HS-27A (cell line): ENCODE measurements around the gene GPR107.

Experiments used
- DNase-seq: peaks from one replicate; pipeline ENCODE4 v3.0.0-alpha.2; 2012; ENCODE audit warnings: low read depth, missing footprints

Gene GPR107

DNA sequence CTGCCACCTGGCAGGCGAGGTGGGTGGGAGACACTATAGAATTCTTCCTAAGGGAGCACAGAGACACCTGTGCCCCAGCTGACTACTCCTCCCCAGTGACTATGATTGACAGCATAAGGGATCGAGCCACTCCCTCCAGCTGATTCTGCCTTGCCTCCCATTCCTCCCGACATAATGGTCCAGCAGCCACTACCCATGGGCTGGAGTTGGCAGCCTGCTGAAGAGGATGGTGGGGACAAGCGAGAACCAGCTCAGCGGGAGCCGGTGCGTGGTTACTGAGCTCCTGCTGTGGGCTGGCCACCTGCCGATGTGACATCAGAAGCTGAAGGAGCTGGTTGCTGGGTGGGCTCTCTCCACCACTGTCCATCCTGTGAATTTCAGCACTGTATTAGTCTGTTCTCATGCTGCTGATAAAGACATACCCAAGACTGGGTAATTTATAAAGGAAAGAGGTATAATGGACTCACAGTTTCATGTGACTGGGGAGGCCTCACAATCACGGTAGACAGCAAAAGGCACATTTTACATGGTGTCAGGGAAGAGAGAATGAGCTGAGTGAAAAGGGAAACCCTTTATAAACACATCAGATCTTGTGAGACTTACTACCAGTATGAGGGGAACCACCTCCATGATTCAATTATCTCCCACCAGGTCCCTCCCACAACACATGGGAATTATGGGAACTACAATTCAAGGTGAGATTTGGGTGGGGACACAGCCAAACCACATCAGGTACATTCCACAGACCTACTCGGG lies 106.4 kb downstream of the GPR107 start:
- no peak for DNase-seq

DNA sequence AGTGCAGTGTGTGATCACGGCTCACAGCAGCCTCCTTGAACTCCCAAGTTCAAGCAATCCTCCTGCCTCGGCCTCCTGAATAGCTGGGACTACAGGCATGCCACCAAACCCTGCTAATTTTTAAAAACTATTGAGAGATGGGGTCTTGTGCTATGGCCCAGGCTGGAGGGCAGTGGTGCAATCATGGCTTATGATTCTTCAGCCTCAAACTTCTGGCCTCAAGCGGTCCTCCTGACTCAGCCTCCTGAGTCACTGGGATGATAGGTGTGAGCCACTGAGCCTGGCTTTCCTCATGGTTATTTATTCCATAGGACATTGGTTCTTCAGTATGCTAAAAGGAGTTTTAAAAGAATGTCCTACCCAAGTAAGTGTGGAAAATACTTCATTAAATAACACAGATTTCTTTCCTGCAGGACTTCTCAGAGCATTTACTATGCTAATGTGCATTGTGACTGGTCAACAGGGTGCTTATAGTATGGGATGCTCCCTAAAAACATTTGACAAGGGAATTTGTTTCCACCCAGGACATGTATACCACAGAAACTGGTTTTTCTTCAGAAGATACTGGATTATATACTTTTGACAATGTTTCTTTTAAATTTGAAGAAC lies 107.3 kb downstream of the GPR107 start:
- DNase-seq: no peak

DNA sequence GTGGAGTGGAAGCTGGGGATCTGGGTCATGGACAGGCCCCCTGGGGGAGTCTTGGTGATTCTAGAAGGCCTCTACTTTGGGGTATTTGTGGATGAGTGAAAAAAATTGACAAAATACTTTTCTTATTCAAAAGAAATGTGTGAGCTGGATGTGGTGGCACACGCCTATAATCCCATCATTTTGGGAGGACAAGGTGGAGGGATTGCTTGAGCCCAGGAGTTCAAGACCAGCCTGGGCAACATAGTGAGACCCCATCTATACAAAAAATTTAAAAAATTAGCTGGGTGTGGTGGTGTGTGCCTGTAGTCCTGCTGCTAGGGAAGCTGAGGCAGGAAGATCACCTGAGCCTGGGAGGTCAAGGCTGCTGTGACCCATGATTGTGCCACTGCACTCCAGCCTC lies 111.9 kb downstream of the GPR107 start:
- DNase-seq: no peak

- no peak for DNase-seq
These were observed 112.7 kb downstream of the GPR107 start for GRCh38 chr9:130166399-130166798.

DNA sequence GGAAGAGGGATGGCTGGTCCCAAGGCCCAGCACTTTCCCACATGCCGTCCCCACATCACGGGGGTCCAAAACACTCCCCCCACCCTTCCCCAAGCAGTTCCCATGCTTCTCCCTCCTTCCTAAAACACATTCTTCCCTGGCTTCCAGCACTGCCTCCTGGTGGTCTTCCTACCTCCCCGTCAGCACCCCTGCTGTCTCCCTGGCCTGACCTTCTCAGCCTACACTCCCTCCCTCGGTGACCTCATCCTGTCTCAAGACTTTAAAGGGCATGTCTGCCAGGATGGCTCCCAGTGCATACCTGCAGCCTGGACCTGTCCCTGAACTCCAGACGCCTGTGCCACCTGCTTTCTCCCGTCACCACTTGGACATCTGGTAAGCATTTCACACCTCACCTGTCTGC lies 114.2 kb downstream of the GPR107 start:
- no peak for DNase-seq

- DNase-seq: no peak
These were observed 117.8 kb downstream of the GPR107 start for GRCh38 chr9:130171226-130172148.

GRCh38 chr9:130172161-130172857 lies 118.6 kb downstream of the GPR107 start, which contains the start of gene NCS1:
Gene NCS1, plus strand, starts transcription at chr9:130172404. Its CDS starts 260 bp downstream, at chr9:130172664.
- DNase-seq: no peak

GRCh38 chr9:130172858-130173665 lies 119.4 kb downstream of the GPR107 start:
- no peak for DNase-seq

GRCh38 chr9:130173666-130173983 lies 119.9 kb downstream of the GPR107 start:
- no peak for DNase-seq

GRCh38 chr9:130174025-130174424 lies 120.3 kb downstream of the GPR107 start:
- DNase-seq: no peak

DNA sequence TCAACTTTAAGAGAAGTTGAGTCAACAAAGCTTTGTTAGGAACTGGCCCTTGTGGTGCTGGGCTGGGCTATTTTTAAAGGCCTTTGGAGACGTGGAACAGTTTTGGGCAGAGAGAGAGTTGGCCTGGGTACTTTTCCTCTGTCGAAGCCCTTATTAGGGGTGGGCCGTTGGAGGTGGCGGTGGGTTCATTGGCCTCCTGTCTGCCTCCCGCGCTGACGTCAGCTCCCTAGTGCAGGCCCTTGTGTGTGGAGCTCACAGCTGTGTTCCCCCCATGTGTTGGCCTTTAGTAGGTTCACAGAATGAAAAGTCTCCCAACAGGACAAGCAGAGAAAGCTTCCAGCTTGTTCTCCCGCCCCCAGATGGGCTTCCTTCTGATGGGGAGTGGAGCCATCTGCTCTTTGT lies 121.2 kb downstream of the GPR107 start:
- no peak for DNase-seq

- no peak for DNase-seq
These were observed 121.6 kb downstream of the GPR107 start for GRCh38 chr9:130175355-130175754.

DNA sequence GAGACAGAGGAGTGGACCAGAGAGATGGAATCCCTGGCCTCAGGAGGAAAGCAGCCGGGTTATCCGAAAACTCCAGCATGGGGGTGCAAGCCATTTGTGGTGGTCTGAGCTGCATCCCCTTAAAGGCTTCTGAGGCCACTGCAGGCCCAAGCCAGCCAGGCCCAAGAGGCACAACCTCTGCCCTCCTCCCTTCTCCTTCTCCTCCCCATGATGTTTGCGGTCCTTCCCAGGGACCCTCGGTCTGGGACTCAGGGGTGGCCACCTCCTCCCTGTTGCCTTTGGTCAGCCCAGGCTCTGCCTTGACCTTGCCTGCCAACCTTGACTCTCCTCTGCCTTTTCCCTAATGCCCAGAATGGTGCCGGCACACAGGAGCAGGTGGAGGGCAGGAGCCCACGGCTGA lies 123.1 kb downstream of the GPR107 start:
- no peak for DNase-seq

DNA sequence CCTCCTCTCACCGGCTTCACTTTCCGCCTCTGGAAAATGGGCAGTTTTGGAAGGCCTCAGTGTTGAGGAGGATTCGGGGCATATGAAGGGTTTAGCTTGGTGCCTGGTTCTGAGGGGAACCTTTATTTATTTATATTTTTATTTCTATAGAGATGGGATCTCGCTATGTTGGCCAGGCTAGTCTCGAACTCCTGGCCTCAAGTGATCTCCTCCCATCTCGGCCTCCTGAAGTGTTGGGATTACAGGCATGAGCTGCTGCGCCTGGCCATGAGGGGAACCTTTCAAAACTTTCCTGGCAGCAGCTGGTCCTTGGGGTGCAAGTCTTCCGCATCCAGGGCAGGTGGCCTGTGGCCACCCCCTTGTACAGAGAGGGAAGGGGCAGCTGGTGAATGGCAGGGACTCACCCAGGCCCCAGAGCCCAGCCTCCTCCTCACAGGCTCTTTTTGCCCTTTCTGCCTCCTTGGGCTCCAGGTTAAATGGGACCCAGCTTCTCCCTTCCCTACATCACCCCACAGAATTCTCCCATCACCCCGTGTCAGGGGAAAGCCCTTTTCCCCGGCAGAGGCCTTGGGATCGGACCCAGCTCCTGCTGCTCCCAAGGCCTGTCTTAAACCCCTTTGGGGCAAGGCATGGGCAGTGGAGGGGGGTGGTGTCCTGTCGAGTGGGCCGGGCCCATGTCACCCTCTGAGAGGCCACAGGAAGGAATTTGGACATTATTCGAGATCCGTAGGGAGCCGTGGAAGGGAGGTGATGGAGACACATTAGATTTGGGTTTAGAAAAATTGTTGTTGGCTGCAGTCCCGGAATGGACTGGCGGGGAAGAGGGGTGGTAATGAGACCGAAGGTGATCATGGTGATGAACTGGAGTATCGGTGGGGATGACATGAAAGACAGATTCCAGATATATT lies 124.4 kb downstream of the GPR107 start:
- no peak for DNase-seq

DNA sequence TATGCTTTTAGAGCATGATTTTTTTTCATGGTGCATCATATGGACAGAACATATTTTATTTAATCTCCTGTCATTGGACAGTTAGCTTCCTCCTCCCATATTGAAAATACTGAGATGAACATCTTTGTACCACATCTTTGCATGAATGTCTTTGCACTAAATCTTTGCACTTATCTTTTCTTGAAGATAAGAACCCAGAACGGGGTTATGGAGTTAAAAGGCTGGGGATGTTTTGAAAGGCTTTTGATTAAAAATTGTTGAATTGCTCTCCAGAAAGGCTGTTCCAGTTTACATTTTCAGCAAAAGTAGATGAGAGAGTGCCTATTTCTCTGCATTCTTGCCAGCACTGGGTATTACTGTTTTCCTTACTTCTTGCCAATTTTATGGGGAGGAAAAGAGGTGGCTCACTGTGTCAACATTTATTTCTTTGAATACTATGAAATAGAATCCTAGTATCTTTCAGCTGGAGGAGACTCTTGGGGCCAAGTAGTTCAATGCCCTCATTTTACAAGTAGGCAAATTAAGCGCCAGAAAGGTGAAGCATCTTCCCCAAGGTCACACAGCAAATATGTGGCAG lies 125.7 kb downstream of the GPR107 start:
- DNase-seq: no peak

DNA sequence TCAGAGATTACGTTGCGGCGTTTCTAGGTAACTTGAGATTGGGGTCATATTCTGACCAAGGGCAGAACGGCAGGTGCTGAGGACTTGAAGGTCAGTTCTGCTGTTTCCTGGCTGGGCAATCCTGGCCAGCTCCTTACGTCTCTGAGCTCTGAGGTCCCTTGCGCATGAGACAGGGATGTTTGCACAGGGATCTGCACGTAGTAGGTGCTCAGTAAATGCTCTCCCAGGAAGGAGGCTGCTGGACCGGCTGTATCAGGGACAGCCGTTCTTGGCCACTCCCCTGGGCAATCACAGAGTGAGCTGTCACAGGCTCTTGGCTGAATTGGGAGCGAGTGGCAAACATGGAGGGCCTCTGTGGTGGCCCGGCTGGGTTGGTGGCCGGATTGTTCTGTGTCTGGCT lies 126.8 kb downstream of the GPR107 start:
- DNase-seq: no peak

DNA sequence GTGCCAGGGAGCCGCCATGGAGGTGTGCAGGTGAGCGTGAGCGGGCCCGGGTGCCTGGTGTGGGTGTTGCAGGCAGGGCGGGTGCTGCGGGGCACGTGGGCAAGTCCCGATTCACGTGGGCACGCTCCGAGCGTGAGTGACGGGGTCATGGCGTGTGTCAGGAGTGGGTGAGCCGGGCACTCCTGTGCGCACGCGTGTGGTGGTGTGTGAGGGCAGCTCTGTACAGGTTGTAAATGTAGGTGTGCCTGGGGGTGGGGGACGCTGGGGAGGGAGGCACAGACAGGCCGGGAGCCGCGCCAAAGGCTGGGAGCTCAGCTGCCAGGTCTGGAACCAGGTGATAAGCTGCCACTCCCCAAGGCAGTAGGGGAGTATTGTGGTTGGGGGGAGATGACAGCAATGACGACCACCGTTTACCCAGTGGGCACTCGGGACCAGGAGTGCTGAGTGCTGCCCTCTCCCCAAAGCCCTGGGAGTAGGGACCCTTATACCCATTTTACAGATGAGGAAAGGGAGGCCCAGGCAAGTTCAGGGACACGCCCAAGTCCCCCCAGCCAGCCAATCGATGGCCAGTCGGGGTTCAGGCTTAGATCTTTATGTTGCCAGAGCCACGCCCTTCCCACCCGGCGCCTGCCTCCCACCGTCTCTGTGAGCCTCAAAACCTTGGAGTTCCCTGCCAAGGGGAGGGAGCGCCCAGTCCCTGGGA lies 128.1 kb downstream of the GPR107 start:
- DNase-seq: no peak

- no peak for DNase-seq
These were observed 128.7 kb downstream of the GPR107 start for GRCh38 chr9:130182381-130182909.
